ENCODE measurements around the gene C6orf52.
A peak's percentile ranks its signal among the peaks of the same experiment; 100 is the strongest.
"Not testable (repeated sequence)": the region's sequence is repeated elsewhere in the genome, so short reads cannot be mapped to it uniquely, and the experiment has no call there.

Gene C6orf52

DNA sequence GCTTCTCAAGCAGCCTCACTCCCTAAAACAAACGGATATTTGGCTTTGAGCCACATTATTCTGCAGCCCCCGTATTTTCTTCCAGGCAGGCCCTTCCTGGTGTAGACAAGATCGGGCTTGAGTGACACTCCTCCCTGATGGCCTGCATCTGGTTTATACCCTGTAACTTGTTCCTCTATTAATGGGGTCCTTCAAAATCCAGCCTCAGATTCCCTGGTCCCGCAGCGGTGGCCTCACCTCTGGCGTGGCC is 28.1 kb upstream of the C6orf52 start:
- DNase-seq (ENCODE audit: extremely low spot score): no peak
- CTCF ChIA-PET: interaction anchor here (1.0 to 2.5 kb wide), 3 partner anchors 10 to 24 kb away, joined by 4 to 11 read pairs (median 8); partner anchors contain the start of gene TMEM14B
- no peak for TF ChIP-seq CTCF (IDR thresholded peaks at IDR 0.05; ENCODE audit: control extremely low read depth, extremely low read depth, low read depth, missing control alignments)
- POLR2A ChIA-PET: interaction anchor here (1.0 kb wide), 1 partner anchor 28 kb away, joined by 4 read pairs; the partner anchor contains the start of gene PAK1IP1

DNA sequence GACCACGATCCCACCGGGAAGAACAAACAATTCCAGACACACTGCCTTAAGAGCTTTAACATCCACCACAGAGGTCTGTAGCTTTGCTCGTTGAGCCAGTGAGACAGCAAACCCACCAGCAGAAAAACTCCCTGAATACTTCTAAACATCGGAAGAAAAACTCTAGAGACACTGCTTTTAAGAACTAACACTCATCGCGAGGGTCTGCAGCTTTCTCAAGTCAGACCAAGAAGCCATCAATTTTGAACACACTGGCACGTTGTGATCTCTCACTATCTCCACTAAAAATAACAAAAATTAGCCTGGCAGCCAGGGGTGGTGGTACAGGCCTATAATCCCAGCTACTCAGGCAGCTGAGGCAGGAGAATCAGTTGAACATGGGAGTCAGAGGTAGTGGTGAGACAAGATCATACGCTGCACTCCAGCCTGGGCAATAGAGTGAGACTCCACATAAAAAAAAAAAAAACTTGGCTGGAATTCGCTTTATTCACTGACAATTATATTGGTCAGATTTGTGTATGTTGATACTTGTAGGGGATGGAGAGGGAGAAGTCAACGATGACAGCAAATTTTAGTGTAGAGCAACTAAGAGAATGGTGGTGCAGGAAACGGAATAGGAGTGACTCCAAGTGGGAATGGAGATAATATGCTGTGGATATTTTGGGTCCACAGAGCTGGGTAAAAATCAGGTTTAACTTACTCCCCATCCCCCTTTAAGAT is 27.6 kb upstream of the C6orf52 start:
- no peak for DNase-seq (ENCODE audit: extremely low spot score)
- TF ChIP-seq CTCF (IDR thresholded peaks at IDR 0.05; ENCODE audit: control extremely low read depth, extremely low read depth, low read depth, missing control alignments): no peak
- CTCF ChIA-PET: interaction anchor here (1.0 to 2.5 kb wide), 4 partner anchors 10 to 20 kb away, joined by 4 to 11 read pairs (median 4); no protein-coding TSS in a partner anchor
- POLR2A ChIA-PET: interaction anchor here (1.0 to 1.4 kb wide), 2 partner anchors 27 kb away, joined by 4 read pairs; partner anchors contain the start of genes C6orf52 and PAK1IP1

GRCh38 chr6:10720960-10721849 is 26.8 kb upstream of the C6orf52 start:
- ChIA-PET POLR2A (interaction anchor here (1.4 to 1.9 kb wide), 2 partner anchors 26 kb away, joined by 4 to 8 read pairs; partner anchors contain the start of genes C6orf52, PAK1IP1 and TMEM14B), CTCF (interaction anchor here (1.3 to 1.7 kb wide), 2 partner anchors 11 to 21 kb away, joined by 4 to 5 read pairs; no protein-coding TSS in a partner anchor)
- DNase-seq (ENCODE audit: extremely low spot score): not testable (repeated sequence)

DNA sequence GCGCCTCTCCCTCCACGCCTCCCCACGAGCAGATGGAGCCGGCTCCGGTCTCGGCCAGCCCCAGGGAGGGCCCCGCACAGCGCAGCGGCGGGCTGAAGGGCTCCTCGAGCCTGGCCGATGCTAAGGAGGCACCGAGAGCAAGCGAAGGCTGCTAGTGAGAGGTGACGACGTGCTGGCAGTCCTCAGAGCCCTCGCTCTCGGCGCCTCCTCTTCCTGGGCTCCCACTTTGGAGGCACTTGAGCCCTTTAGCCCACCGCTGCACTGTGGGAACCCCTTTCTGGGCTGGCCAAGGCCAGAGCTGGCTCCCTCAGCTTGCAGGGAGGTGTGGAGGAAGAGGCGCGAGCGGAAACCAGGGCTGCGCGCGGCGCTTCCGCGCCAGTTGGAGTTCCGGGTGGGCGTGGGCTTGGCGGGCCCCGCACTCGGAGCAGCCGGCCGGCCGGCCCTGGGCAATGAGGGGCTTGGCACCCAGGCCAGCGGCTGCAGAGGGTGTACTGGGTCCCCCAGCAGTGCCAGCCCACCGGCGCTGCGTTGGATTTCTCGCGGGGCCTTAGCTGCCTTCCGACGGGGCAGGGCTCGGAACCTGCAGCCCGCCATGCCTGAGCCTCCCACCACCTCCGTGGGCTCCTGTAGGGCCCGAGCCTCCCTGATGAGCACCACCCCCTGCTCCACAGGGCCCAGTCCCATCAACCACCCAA is 26.0 kb upstream of the C6orf52 start:
- DNase-seq (ENCODE audit: extremely low spot score): no peak
- ChIA-PET CTCF (interaction anchor here (0.9 to 1.7 kb wide), 4 partner anchors 10 to 197 kb away, joined by 3 to 6 read pairs (median 4); no protein-coding TSS in a partner anchor), POLR2A (interaction anchor here (1.4 to 1.9 kb wide), 2 partner anchors 26 to 27 kb away, joined by 4 to 8 read pairs; partner anchors contain the start of genes C6orf52, PAK1IP1 and TMEM14B)

More at GRCh38 chr6:10720960-10721849, 26.8 kb upstream of the C6orf52 start:
- peak; percentile 26 for TF ChIP-seq CTCF (IDR thresholded peaks at IDR 0.05; ENCODE audit: control extremely low read depth, extremely low read depth, low read depth, missing control alignments)

GRCh38 chr6:10719964-10720264 is 25.5 kb upstream of the C6orf52 start:
- TF ChIP-seq CTCF (IDR thresholded peaks at IDR 0.05; ENCODE audit: control extremely low read depth, extremely low read depth, low read depth, missing control alignments): no peak
- CTCF ChIA-PET: interaction anchor here (0.9 to 1.2 kb wide), 4 partner anchors 9 to 209 kb away, joined by 3 to 6 read pairs (median 4); no protein-coding TSS in a partner anchor
- no peak for DNase-seq (ENCODE audit: extremely low spot score)
- POLR2A ChIA-PET: interaction anchor here (1.9 kb wide), 1 partner anchor 27 kb away, joined by 8 read pairs; the partner anchor contains the start of gene TMEM14B

More for the DNA sequence above, 26.0 kb upstream of the C6orf52 start:
- no peak for TF ChIP-seq CTCF (IDR thresholded peaks at IDR 0.05; ENCODE audit: control extremely low read depth, extremely low read depth, low read depth, missing control alignments)
